HepG2 (cell line): Measurements from ENCODE around the gene SLC25A45. TPM values are rescaled to one million over a fixed set of nuclear protein-coding genes. Genes with fewer than 3 reads are reported as not detected.

Experiments
- JARID2 ChIP-seq: sonication (generic); formaldehyde crosslinking; IDR thresholded peaks from 2 replicates; pipeline ENCODE4 v1.8.1; 2023; ENCODE audit warnings: missing genetic modification reagents, inconsistent platforms; ENCODE audit not compliant: insufficient replicate concordance
- MEIS2 ChIP-seq: sonication (generic); formaldehyde crosslinking; IDR thresholded peaks from 2 replicates; pipeline ENCODE4 v1.9.0; 2021; ENCODE audit warnings: mild to moderate bottlenecking, missing genetic modification reagents
- MTA3 ChIP-seq: sonication (generic); formaldehyde crosslinking; IDR thresholded peaks from 2 replicates; pipeline ENCODE4 v1.4.0; 2020; ENCODE audit warnings: missing genetic modification reagents
- PAF1 ChIP-seq: IDR thresholded peaks from 2 replicates; pipeline ENCODE4 v1.6.1; 2016; ENCODE audit warnings: missing genetic modification reagents, missing compliant biosample characterization
- PHF8 ChIP-seq: sonication (generic); formaldehyde crosslinking; IDR thresholded peaks from 2 replicates; pipeline ENCODE4 v1.5.0; 2020; ENCODE audit warnings: missing genetic modification reagents
- PITX1 ChIP-seq: sonication (generic); formaldehyde crosslinking; IDR thresholded peaks from 2 replicates; pipeline ENCODE4 v1.5.1; 2020; ENCODE audit warnings: mild to moderate bottlenecking, missing genetic modification reagents
- POLR2AphosphoS5 ChIP-seq: IDR thresholded peaks from 2 replicates; pipeline ENCODE4 v1.6.1; 2012; ENCODE audit warnings: low read depth, low read length
- REL ChIP-seq: sonication (generic); formaldehyde crosslinking; conservative IDR thresholded peaks from 2 replicates; pipeline ENCODE4 v1.8.0; 2022; ENCODE audit warnings: mild to moderate bottlenecking, missing genetic modification reagents, moderate library complexity
- ZNF460 ChIP-seq: sonication (generic); formaldehyde crosslinking; IDR thresholded peaks from 2 replicates; pipeline ENCODE4 v1.5.1; 2020; ENCODE audit warnings: missing genetic modification reagents, mild to moderate bottlenecking, borderline replicate concordance
- ZNF577 ChIP-seq: sonication (generic); formaldehyde crosslinking; IDR thresholded peaks from 2 replicates; pipeline ENCODE4 v1.4.0; 2020; ENCODE audit warnings: mild to moderate bottlenecking, low read depth, missing genetic modification reagents, borderline replicate concordance
- ZNF792 ChIP-seq: IDR thresholded peaks from 2 replicates; pipeline ENCODE4 v1.6.1; 2016
- polyA plus RNA-seq, 8 experiments: library from polyadenylated mRNA; depleted of rRNA in 3 of 8; stranded (reverse) in 7 of 8; unstranded in 1 of 8; fragments of >200 nt; fragmentation: Illumina TruSeq in 4 of 8; extraction: Trizol in 4 of 8; gene quantifications; 2 replicates each; pipeline versions ENCODE4 v1.2.1 to v1.2.3, GENCODE V29; 2011 to 2016; ENCODE audit warnings: low read depth in 4 of 8, missing spikeins in 1 of 8, mixed read lengths in 1 of 8; ENCODE audit not compliant: insufficient read depth in 1 of 8
- total RNA-seq, 5 experiments: library from RNA; depleted of rRNA; stranded (reverse); fragments of >200 nt; fragmentation: Illumina TruSeq; extraction: Trizol; gene quantifications; 2 replicates each; pipeline ENCODE4 v1.2.3, GENCODE V29; 2016; ENCODE audit warnings: low read depth in 1 of 5
- TF ChIP-seq, protein P1 (sequence below): sonication (generic); formaldehyde crosslinking; IDR thresholded peaks from 2 replicates; pipeline ENCODE4 v1.5.1; 2020; ENCODE audit warnings: mild to moderate bottlenecking, missing genetic modification reagents, moderate library complexity
- TF ChIP-seq, protein P2 (sequence below): IDR thresholded peaks from 2 replicates; pipeline ENCODE4 v1.6.1; 2018; ENCODE audit warnings: missing genetic modification reagents, mild to moderate bottlenecking, missing compliant biosample characterization
- TF ChIP-seq, protein P3 (sequence below): sonication (generic); formaldehyde crosslinking; IDR thresholded peaks from 2 replicates; pipeline ENCODE4 v1.8.1; 2022; ENCODE audit warnings: mild to moderate bottlenecking, missing genetic modification reagents

SLC25A45 gene
- total and polyA plus RNA-seq, 2 of the 13 experiments (the other 11 are each of a cell fraction or from before 2014, with no cell fraction given), result 1.2 to 3.4 TPM

DNA sequence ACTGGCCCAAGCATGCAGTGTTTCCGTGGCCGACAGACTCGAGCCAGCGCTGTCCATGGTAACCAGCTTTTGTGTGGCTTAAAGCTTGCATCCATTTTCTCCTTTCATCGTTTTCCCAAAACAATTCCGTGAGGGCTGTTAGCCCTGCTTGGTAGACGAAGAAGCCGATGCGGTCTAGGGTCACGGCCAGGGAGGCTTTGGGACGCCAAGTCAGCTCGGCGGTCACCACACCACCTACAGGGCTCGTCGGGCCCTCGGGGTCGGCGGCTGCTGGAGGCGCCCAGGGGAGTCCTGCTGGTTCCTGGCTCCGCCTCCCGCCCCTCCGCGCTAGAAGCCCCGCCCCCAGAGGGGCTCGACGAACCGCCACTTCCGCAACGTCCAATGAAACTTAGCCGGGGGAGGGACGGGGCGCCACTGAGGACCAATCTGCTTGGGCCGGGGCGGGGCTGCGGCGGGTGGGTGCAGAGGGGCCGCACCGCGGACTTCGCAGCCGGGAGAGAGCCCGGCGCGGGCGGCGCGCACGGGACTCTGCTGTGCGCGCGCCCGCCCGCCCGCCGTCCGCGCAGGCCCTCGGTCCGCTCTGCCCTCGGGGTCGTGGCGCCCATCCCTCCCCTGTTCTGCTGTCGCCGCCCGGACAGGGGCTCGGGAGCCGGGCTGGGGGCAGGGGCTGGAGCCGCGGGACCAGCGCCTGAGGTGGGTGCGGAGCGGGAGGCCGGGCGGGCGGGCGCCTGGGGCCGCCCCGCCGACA is 28.0 kb downstream of the SLC25A45 start, which contains the start of gene TIGD3 (continued):
- TF ChIP-seq MTA3 (CRISPR knock-in tag) (no peak), PHF8 (CRISPR knock-in tag) (peak; percentile 70), PITX1 (0 out of 2 replicates have a peak, but pooled peaks have one; percentile 28), ZNF792 (CRISPR knock-in tag) (peak; percentile 24; the same call in 1 of the 2 replicates), MEIS2 (CRISPR knock-in tag) (no peak), PAF1 (CRISPR knock-in tag) (no peak), REL (peak; percentile 68; the same call in 1 of the 2 replicates), JARID2 (CRISPR knock-in tag) (no peak), ZNF460 (CRISPR knock-in tag) (no peak), POLR2AphosphoS5 (peak; percentile 47; the same call in 1 of the 2 replicates), ZNF577 (no peak)
- TF ChIP-seq, protein P1, sequence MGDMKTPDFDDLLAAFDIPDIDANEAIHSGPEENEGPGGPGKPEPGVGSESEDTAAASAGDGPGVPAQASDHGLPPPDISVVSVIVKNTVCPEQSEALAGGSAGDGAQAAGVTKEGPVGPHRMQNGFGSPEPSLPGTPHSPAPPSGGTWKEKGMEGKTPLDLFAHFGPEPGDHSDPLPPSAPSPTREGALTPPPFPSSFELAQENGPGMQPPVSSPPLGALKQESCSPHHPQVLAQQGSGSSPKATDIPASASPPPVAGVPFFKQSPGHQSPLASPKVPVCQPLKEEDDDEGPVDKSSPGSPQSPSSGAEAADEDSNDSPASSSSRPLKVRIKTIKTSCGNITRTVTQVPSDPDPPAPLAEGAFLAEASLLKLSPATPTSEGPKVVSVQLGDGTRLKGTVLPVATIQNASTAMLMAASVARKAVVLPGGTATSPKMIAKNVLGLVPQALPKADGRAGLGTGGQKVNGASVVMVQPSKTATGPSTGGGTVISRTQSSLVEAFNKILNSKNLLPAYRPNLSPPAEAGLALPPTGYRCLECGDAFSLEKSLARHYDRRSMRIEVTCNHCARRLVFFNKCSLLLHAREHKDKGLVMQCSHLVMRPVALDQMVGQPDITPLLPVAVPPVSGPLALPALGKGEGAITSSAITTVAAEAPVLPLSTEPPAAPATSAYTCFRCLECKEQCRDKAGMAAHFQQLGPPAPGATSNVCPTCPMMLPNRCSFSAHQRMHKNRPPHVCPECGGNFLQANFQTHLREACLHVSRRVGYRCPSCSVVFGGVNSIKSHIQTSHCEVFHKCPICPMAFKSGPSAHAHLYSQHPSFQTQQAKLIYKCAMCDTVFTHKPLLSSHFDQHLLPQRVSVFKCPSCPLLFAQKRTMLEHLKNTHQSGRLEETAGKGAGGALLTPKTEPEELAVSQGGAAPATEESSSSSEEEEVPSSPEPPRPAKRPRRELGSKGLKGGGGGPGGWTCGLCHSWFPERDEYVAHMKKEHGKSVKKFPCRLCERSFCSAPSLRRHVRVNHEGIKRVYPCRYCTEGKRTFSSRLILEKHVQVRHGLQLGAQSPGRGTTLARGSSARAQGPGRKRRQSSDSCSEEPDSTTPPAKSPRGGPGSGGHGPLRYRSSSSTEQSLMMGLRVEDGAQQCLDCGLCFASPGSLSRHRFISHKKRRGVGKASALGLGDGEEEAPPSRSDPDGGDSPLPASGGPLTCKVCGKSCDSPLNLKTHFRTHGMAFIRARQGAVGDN (CRISPR knock-in tag), result peak; percentile 41; the same call in 1 of the 2 replicates
- TF ChIP-seq, protein P2, sequence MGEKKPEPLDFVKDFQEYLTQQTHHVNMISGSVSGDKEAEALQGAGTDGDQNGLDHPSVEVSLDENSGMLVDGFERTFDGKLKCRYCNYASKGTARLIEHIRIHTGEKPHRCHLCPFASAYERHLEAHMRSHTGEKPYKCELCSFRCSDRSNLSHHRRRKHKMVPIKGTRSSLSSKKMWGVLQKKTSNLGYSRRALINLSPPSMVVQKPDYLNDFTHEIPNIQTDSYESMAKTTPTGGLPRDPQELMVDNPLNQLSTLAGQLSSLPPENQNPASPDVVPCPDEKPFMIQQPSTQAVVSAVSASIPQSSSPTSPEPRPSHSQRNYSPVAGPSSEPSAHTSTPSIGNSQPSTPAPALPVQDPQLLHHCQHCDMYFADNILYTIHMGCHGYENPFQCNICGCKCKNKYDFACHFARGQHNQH, result peak; percentile 44; the same call in 1 of the 2 replicates
- TF ChIP-seq, protein P3, sequence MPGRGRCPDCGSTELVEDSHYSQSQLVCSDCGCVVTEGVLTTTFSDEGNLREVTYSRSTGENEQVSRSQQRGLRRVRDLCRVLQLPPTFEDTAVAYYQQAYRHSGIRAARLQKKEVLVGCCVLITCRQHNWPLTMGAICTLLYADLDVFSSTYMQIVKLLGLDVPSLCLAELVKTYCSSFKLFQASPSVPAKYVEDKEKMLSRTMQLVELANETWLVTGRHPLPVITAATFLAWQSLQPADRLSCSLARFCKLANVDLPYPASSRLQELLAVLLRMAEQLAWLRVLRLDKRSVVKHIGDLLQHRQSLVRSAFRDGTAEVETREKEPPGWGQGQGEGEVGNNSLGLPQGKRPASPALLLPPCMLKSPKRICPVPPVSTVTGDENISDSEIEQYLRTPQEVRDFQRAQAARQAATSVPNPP (CRISPR knock-in tag), result no peak; the same call in 1 of the 2 replicates
